Ramos (cell line): ENCODE data around the gene ATF1.
"Not testable (repeated sequence)": the region's sequence is repeated elsewhere in the genome, so short reads cannot be mapped to it uniquely, and the experiment has no call there.

Source experiments
- in situ Hi-C: fragments of 300-500 bp; cut with MboI; formaldehyde crosslinking; loops from one replicate; pipeline ENCODE4 v1.14.3; 2022; ENCODE audit warnings: low sequenced_read_pairs; ENCODE audit not compliant: unreplicated experiment

ATF1 gene

DNA sequence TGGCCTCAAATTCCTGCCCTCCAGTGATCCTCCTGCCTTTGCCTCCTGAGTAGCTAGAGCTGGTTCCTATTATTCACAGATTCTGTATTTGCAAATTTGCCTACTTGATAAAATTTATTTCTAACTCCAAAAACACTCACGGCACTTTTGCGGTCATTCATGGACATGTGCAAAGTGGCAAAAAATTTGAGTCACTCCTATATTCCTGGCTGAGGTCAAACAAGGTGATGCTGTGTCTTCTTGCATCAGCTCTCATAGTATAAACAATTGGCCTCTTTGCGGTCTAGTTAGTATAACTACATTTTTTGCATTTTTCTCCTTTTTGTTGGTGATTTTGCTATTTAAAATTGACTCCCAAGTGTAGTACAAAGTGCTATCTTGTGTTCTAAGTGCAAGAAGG, 24.7 kb downstream of the ATF1 start:
- in situ Hi-C loops: no loop called here

DNA sequence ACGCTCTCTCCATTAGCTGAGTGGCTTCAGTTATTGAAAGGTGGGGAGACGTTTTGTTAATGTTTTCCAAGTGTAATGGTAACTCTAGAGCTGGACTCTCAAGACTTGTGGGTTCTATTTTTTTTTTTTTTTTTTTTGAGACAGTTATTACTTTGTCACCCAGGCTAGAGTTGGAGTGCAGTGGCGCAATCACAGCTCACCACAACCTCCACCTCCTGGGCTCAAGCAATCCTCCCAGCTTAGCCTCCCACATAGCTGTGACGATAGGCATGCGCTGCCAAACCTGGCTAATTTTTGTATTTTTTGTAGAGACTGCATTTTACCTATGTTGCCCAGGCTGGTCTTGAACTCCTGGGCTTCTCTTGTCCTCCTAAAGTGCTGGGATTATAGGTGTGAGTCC, 26.2 kb downstream of the ATF1 start:
- in situ Hi-C loops: no loop called here

DNA sequence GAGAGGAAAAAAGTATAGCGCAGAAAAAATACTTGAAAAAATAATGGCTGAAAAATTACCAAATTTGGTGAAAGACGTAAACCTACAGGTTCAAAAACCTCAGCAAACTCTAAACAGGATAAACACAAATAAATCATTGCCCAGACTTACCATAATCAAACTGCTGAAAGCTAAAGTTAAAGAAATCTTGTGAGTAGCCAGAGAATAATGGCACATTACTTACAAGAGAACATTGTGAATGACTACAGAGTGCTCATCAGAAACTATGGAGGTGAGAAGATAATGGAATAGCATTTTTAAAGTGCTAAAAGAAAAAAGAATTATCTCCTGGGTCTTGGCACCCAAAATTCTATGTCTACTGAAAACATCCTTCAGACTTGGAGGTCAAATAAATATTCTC, 36.0 kb downstream of the ATF1 start:
- in situ Hi-C loops: no loop called here

DNA sequence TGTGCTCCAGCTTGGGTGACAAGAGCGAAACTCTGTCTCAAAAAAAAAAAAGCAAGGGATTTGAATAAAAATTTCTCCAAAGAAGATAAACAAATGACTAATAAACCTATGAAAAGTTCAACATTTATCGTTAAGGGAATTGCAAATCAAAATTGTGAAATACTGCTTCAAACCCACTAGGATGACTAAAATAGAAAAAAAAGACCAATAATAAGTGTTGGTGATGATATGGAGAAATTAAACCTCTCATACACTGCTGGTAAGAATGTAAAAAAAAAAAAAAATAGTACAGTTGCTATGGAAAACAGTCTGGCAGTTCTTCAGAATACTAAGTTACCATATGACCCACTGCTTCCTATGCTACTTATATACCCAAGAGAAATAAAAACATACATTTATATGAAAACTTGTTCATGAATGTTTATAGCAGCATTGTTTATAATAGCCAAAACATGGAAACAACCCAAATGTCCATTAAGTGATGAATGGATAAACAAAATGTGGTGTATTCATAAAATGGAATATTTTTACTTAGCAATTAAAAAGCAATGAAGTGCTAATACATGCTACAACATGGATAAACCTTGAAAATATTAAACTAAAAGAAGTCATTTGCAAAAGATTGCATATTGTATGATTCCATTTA, 39.5 kb downstream of the ATF1 start:
- in situ Hi-C loops: no loop called here

DNA sequence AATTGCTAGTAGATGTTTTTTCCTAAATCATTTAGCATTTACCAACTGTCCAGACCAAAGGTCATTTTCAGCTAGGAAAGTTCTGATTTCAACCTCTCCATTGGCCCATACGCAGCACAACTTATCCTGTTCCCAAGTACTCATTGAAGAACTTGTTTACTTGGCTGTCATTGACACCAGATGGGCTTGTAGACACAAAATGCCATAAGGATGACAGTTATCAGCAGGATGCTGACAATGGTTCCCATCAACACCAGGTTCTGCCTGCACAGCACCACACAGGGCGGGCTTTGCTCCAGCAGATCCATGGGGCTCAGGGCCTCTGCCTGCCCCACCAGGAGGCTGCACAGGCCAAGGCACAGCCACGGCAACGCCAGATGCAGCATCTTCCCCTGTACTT, 42.3 kb downstream of the ATF1 start:
- in situ Hi-C loops: no loop called here

DNA sequence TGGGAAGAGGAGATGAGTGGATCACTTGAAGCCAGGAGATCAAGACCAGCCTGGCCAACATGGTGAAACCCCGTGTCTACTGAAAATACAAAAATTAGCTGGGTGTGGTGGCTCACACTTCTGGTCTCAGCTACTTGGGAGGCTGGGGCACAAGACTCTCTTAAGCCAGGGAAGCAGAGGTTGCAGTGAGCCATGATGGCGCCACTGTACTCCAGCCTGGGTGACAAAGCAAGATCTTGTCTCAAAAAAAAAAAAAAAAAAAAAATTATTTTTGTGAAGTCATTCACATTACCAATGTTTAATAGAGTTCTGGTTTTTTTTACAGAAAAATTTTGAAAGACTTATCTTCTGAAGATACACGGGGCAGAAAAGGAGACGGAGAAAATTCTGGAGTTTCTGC, 45.2 kb downstream of the ATF1 start:
- in situ Hi-C loops: not testable (repeated sequence)

DNA sequence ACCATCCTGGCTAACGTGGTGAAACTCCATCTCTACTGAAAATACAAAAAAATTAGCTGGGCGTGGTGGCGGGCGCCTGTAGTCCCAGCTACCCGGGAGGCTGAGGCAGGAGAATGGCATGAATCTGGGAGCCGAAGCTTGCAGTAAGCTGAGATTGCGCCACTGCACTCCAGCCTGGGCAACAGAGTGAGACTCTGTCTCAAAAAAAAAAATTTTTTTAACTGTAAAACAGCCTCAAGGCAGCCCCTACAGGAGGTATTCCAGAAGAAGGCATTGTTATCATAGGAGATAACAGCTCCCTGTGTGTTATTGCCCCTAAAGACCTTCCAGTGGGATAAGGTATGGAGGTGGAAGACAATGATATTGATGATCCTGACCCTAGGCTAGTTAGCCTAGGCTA, 51.0 kb downstream of the ATF1 start:
- in situ Hi-C loops: loop anchor here (10.0 kb wide), 1 partner anchor 530 kb away; the partner anchor contains the start of gene CELA1

DNA sequence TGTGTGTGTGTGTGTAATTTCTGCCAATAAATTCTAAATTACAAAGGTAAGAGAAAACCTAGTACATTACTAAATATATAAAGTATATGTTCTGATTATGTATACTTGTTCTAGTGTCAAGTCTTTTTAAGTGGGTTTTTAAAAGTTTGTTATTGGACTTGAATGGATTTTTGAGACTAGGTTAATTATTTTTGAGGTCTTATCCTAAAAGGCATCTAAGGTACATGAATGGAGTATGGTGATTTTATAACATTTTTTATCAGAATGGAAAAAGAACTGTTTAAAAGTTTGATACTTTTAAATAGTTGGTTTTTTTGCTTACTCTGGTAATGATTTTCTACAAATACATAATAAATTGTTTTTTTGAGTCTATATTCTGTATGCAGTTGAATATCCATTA, 56.3 kb downstream of the ATF1 start:
- in situ Hi-C loops: loop anchor here (10.0 kb wide), 2 partner anchors 175 to 205 kb away; partner anchors contain the start of gene SLC11A2

DNA sequence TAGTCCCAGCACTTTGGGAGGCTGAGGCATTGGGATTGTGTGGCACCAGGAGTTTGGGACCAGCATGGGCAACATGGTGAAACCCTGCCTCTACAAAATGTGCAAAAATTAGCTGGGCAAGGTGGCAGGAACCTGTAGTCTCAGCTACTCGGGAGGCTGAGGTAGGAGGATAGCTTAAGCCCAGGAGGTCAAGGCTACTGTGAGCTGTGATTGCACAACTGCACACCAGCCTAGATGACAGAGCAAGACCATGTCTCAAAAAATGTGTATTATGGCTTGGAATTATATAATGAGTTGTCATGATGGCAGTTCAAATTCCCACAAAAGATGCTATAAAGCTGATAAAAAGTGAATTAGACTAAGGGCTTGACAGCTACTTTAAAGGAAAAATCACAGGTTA, 58.2 kb downstream of the ATF1 start:
- in situ Hi-C loops: loop anchor here (10.0 kb wide), 2 partner anchors 173 to 203 kb away; partner anchors contain the start of gene SLC11A2

DNA sequence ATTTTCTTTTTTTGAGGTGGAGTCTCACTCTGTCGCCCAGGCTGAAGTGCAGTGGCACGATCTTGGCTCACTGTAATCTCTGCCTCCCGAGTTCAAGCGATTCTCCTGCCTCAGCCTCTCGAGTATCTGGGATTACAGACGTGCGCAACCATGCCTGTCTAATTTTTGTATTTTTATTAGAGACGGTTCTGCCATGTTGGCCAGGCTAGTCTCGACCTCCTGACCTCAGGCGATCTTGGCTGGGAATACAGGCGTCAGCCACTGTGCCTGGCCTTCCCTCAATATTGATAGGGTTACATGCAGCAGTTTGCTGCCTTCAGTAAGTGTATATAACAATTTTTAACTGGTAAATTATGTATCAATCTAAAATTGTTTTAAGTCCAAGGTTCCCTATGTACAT, 59.8 kb downstream of the ATF1 start:
- in situ Hi-C loops: loop anchor here (10.0 kb wide), 2 partner anchors 171 to 201 kb away; partner anchors contain the start of gene SLC11A2

DNA sequence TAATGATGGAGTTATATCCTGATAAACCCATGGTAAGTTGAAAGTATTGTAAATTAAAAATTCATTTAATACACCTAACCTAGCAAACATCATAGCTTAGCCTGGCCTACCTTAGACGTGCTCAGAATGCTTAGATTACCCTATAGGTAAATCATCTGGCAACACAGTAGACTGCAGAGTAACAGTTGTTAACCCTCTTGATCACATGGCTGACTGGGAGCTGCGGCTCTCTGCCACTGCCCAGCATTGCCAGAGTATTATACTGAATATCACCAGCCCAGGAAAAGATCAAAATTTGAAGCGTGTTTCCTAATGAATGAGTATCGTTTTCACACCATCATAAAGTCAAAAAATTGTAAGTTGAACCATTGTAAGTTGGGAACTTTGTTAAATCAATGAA, 61.0 kb downstream of the ATF1 start:
- in situ Hi-C loops: loop anchor here (10.0 kb wide), 2 partner anchors 170 to 200 kb away; partner anchors contain the start of gene SLC11A2

DNA sequence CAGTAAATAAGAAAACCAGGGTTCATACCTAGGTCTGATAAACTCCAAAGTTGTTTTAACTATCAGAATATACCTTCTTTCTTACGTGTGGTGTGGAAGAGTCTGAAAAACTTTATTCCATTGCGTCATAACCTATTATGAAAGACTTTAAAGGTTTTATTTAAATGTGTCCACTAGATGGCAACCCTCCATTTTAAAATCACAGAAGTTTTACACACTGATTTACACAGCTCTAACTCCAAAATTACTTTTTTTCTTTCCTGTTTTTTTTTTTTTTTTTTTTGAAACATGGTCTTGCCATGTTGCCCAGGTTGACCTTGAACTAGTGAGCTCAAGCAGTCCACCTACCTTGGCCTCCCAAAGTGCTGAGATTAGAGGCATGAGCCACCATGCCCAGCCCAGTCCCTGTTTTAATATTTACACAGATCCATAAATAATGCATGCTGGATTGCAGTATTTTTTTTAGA, 61.5 kb downstream of the ATF1 start:
- in situ Hi-C loops: loop anchor here (10.0 kb wide), 2 partner anchors 169 to 199 kb away; partner anchors contain the start of gene SLC11A2

DNA sequence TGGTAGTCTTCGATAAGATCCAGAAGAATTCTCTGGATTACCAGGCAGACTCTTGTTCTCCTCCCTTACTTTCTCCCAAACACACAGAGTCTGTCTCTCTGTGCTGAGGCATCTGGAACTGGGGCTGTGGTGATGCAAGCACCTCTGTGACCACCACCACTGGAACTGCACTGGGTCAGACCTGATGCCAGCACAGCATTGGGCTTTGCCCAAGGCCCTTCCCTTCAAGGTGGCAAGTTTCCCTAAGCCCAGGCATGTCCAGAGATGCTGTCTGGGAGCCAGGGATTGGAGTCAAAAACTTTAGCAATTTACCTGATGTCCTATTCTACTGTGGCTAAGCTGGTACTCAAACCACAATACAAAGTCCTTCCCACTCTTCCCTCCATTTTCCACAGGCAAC, 64.2 kb downstream of the ATF1 start:
- in situ Hi-C loops: loop anchor here (10.0 kb wide), 2 partner anchors 167 to 197 kb away; partner anchors contain the start of gene SLC11A2

DNA sequence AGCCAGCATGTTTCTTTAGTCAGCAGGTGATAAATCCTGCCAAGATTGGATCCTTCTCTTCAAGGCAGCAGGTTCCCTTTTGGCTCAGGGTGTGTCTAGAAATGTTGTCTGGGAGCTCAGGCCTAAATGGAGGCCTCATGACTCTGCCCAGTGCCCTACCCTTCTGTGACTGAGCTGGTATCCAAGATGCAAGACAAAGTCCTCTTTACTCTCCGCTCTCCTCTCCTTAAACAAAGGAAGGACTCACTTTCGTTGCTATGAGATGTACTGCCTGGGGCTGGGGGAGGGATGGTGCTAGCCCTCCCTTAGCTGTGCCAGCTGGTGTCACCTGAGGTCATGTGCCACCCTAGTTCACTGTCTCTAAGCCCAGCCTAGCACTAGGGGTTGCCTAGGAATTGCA, 65.0 kb downstream of the ATF1 start:
- in situ Hi-C loops: loop anchor here (10.0 kb wide), 2 partner anchors 166 to 196 kb away; partner anchors contain the start of gene SLC11A2

DNA sequence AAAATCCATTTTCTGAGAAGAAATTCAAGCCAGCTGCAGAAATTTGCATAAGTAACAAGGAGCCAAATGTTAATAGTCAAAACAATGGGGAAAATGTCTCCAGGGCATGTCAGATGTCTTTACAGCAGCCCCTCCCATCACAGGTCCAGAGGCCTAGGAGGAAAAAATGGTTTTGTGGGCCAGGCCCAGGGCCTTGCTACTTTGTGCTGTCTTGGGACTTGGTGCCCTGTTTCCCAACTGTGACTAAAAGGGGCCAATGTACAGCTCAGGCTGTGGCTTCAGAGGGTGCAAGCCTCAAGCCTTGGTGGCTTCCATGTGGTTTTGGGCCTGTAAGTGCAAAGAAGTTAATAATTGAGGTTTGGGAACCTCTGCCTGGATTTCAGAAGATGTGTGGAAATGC, 69.9 kb downstream of the ATF1 start:
- in situ Hi-C loops: not testable (repeated sequence)

DNA sequence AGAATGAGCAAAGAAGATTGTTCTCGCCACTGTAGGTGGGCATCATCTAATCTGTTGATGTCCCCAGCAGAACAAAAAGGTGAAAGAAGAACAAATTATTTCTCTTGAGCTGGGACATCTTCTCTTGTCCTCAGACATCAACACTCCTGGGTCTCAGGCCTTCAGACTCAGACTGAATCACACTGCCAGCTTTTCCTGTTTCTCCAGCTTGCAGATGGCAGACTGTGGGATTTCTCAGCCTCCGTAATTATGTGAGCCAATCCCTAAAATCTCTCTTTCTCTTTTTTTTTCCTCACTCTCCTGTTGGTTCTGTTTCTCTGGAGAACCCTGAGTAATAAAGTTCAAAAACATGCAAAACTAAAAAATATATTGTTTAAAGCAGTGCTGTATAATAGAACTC, 75.1 kb downstream of the ATF1 start:
- in situ Hi-C loops: no loop called here

DNA sequence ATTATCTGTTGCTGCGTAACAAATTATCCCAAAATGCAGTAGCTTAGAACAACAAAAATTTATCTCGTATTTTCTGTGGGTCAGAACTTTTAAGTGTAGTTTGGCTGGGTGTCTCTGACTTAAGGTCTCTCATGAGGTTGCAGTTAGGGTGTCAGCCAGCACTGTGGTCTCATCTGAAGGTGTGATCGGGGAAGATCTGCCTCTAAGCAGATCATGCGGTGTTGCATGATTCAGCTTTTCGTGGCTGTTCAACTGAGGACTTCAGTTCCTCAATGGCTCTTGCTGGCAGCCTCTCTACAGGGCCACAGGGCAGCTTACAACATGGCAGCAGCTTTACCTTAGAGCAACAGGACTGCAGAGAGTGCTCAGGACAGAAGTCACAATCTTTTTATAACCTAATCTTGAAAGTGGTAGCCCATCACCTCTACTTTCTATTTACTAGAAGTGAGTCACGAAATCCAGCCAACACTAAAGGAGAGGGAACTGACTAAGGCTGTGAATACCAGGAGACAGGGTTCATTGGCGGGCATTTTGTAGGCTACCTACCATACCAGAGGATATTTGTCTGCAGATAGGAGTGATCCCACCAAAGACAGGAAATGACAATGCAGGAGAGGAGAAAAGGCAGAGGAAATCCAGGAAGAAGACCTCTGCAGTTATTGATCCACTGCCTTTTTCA, 77.0 kb downstream of the ATF1 start:
- in situ Hi-C loops: no loop called here

DNA sequence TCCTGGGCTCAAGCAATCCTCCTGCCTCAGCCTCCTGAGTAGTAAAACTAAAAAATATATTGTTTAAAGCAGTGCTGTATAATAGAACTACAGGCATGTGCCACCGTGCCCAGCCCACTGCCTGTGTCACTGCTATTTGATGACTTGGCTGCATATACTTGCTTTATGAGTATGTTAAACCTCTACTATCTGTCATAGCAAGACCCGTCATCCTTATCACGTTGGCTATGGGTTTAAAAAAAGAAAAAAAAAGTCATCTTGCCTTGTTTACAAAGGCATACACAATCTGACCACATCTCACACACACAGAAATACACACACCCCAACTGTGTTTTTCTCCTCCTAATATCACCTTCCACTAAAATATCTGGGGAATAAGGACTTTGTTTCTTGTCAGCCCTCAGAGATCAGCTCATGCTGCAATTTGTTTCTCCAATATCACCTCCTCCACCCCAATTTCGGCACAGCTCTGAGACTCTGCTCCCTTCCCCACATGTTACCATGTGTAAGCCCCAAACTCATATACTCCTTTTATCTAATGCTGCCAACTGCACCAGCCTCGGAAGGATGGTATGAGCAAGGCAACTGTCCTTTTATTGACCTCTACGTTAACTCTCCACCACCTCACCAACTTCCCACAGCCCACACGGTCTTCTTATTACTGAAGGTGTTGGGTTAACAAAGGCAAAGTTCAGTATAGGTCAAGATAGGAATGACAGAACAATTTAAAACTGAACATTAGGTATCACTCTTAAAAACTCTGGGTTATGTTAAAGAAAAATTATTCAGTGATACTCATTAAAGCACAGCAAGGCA, 78.0 kb downstream of the ATF1 start:
- in situ Hi-C loops: no loop called here

DNA sequence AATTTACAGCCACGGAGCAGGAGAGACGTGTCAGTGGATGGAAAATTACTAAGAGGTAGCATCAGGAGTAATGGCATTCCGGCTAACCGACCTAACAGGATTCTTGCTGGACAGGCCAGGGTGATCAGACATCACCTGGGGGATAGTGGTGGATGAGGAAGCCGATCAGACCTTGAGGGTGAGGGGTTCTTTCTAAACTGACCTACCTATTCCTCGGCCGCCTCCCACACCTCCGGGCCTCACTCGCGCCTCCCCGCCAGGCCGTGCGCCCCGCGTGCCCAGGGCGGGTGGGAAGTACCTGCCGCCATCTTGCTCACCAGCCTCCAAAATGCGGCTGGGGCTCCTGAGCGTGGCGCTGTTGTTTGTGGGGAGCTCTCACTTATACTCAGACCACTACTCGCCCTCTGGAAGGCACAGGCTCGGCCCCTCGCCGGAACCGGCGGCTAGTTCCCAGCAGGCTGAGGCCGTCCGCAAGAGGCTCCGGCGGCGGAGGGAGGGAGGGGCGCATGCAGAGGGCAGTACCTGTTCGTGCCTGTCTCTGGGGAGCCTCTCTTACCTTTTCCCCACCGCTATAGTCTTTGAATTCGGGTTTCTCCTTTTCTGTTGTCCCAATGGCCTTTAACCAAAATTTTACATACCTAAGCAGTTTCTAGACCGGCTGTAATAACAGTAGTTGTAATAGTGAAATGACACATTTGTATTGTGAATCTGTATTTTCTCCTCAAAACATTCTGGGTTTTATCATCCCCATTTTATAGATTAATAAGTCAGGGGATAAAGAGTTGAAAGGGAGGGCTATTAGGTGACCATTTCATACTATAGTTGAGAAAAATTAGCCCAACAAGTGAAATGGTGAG, 79.0 kb downstream of the ATF1 start, which contains the start of gene TMPRSS12:
Gene TMPRSS12 (plus strand): TSS at position 290 of the 857 bp plus-strand sequence. CDS start 39 bp downstream, at position 329.
- in situ Hi-C loops: no loop called here
